PFSK-1 (cell line): ENCODE data around the gene STK25.

Source experiments
- FOXP2 ChIP-seq: optimal IDR thresholded peaks from 2 replicates; pipeline ENCODE3; 2011; ENCODE audit warnings: borderline replicate concordance, control low read depth, inconsistent platforms; ENCODE audit not compliant: insufficient read depth; ENCODE audit errors: extremely low read length, extremely low read depth
- POLR2AphosphoS5 ChIP-seq: IDR thresholded peaks from 2 replicates; pipeline ENCODE4 v1.6.1; 2012; ENCODE audit warnings: low read depth, mild to moderate bottlenecking, control low read depth, low read length, moderate library complexity
- REST ChIP-seq, 2 experiments: IDR thresholded peaks; 2 replicates each; pipeline versions ENCODE4 v1.6.1 to v1.8.0; 2011 to 2012; ENCODE audit warnings: low read depth in 2 of 2, low read length in 2 of 2, control low read depth in 1 of 2, inconsistent platforms in 1 of 2, mild to moderate bottlenecking in 1 of 2, moderate library complexity in 1 of 2; ENCODE audit not compliant: insufficient read depth in 1 of 2
- SIN3A ChIP-seq: IDR thresholded peaks from 2 replicates; pipeline ENCODE4 v1.6.1; 2012; ENCODE audit warnings: mild to moderate bottlenecking, low read length, moderate library complexity, borderline replicate concordance; ENCODE audit not compliant: insufficient read depth
- TAF1 ChIP-seq: IDR thresholded peaks from 2 replicates; pipeline ENCODE4 v1.6.1; 2012; ENCODE audit warnings: low read length, control low read depth, borderline replicate concordance; ENCODE audit not compliant: insufficient read depth

Gene STK25

GRCh38 chr2:241530571-241530970 lies 22.2 kb upstream of the STK25 start:
- no peak for TF ChIP-seq TAF1

GRCh38 chr2:241522477-241522876 lies 14.1 kb upstream of the STK25 start:
- TF ChIP-seq SIN3A = no peak
- TF ChIP-seq FOXP2 = no peak
- no peak for TF ChIP-seq TAF1
- TF ChIP-seq REST (IDR thresholded peaks at IDR 0.05; ENCODE audit: insufficient read depth in 1 of 2, low read depth in 2 of 2, low read length in 2 of 2) = no peak
- no peak for TF ChIP-seq POLR2AphosphoS5

GRCh38 chr2:241519669-241520068 lies 11.3 kb upstream of the STK25 start:
- TF ChIP-seq TAF1 = no peak
- TF ChIP-seq POLR2AphosphoS5 = no peak
- no peak for TF ChIP-seq SIN3A
- TF ChIP-seq FOXP2 = no peak
- TF ChIP-seq REST (IDR thresholded peaks at IDR 0.05; ENCODE audit: insufficient read depth in 1 of 2, low read depth in 2 of 2, low read length in 2 of 2) = no peak

GRCh38 chr2:241517297-241517696 lies 8.9 kb upstream of the STK25 start:
- no peak for TF ChIP-seq POLR2AphosphoS5
- no peak for TF ChIP-seq SIN3A
- no peak for TF ChIP-seq REST (IDR thresholded peaks at IDR 0.05; ENCODE audit: insufficient read depth in 1 of 2, low read depth in 2 of 2, low read length in 2 of 2)
- TF ChIP-seq TAF1 = no peak
- TF ChIP-seq FOXP2 = no peak

- TF ChIP-seq TAF1 = no peak
- no peak for TF ChIP-seq FOXP2
- no peak for TF ChIP-seq REST (IDR thresholded peaks at IDR 0.05; ENCODE audit: insufficient read depth in 1 of 2, low read depth in 2 of 2, low read length in 2 of 2)
- TF ChIP-seq SIN3A = no peak
Observed at GRCh38 chr2:241516520-241516965, 8.2 kb upstream of the STK25 start.
